Mesenchymal stem cell (in vitro differentiated cells and primary cell): ENCODE results near the gene CYP4Z1. TPM values are rescaled to one million over a fixed set of nuclear protein-coding genes. Genes with fewer than 3 reads are reported as not detected.
A peak's percentile ranks its signal among the peaks of the same experiment; 100 is the strongest.

Experiments used
- DNase-seq: peaks from one replicate; pipeline ENCODE4 v3.0.0-alpha.2; 2013
- H2AFZ ChIP-seq: one replicate; pipeline ENCODE4 v1.6.1; 2013; ENCODE audit warnings: low read depth, mild to moderate bottlenecking, control low read depth, inconsistent platforms, low read length, moderate library complexity
- H2AK5ac ChIP-seq: 2 replicates; pipeline ENCODE4 v1.6.1; 2013; ENCODE audit warnings: low read length, moderate library complexity, mild to moderate bottlenecking, inconsistent platforms; ENCODE audit not compliant: severe bottlenecking
- H2BK120ac ChIP-seq: one replicate; pipeline ENCODE4 v1.6.1; 2013; ENCODE audit warnings: low read depth, mild to moderate bottlenecking, inconsistent platforms, low read length, moderate library complexity
- H2BK12ac ChIP-seq, 2 experiments: one replicate each; pipeline ENCODE4 v1.6.1; 2013; ENCODE audit warnings: inconsistent platforms in 2 of 2, low read length in 2 of 2, mild to moderate bottlenecking in 2 of 2, moderate library complexity in 2 of 2, control low read depth in 1 of 2
- H2BK15ac ChIP-seq: one replicate; pipeline ENCODE4 v1.6.1; 2013; ENCODE audit warnings: mild to moderate bottlenecking, low read depth, inconsistent platforms; ENCODE audit not compliant: poor library complexity, severe bottlenecking
- H2BK5ac ChIP-seq: 2 replicates; pipeline ENCODE4 v1.6.1; 2013; ENCODE audit warnings: low read depth, mild to moderate bottlenecking, low read length, control low read depth, inconsistent platforms; ENCODE audit not compliant: poor library complexity, severe bottlenecking
- H3K14ac ChIP-seq, 2 experiments: one replicate each; pipeline ENCODE4 v1.6.1; 2013; ENCODE audit warnings: inconsistent platforms in 2 of 2, low read length in 2 of 2, control low read depth in 1 of 2, mild to moderate bottlenecking in 1 of 2, moderate library complexity in 1 of 2
- H3K18ac ChIP-seq, 2 experiments: one replicate each; pipeline ENCODE4 v1.6.1; 2013; ENCODE audit warnings: inconsistent platforms in 2 of 2, low read length in 2 of 2, control low read depth in 1 of 2, low read depth in 1 of 2, mild to moderate bottlenecking in 1 of 2
- H3K23ac ChIP-seq, 2 experiments: one replicate each; pipeline ENCODE4 v1.6.1; 2013; ENCODE audit warnings: inconsistent platforms in 2 of 2, low read length in 2 of 2, mild to moderate bottlenecking in 2 of 2, moderate library complexity in 2 of 2, control low read depth in 1 of 2
- H3K27ac ChIP-seq: 2 replicates; pipeline ENCODE4 v1.5.1; 2013; ENCODE audit warnings: mild to moderate bottlenecking, moderate library complexity, low read length, control low read depth, inconsistent platforms; ENCODE audit not compliant: poor library complexity, severe bottlenecking
- H3K27me3 ChIP-seq, 2 experiments: 2 replicates each; pipeline versions ENCODE4 v1.6.1 to v1.7.0; 2013; ENCODE audit warnings: low read length in 2 of 2, mild to moderate bottlenecking in 2 of 2, moderate library complexity in 2 of 2, control low read depth in 1 of 2, inconsistent platforms in 1 of 2; ENCODE audit not compliant: control insufficient read depth in 1 of 2, insufficient read depth in 1 of 2
- H3K36me3 ChIP-seq, 2 experiments: 2 replicates each; pipeline versions ENCODE4 v1.6.1 to v1.7.0; 2013; ENCODE audit warnings: low read length in 2 of 2, control low read depth in 1 of 2, inconsistent platforms in 1 of 2, low read depth in 1 of 2, mild to moderate bottlenecking in 1 of 2; ENCODE audit not compliant: insufficient read depth in 2 of 2, control insufficient read depth in 1 of 2
- H3K4ac ChIP-seq, 2 experiments: one replicate each; pipeline ENCODE4 v1.6.1; 2013; ENCODE audit warnings: inconsistent platforms in 2 of 2, low read length in 2 of 2, mild to moderate bottlenecking in 2 of 2, moderate library complexity in 2 of 2, control low read depth in 1 of 2, low read depth in 1 of 2
- H3K4me1 ChIP-seq: 2 replicates; pipeline ENCODE4 v1.6.1; 2013; ENCODE audit warnings: low read depth, low read length, control low read depth; ENCODE audit not compliant: control insufficient read depth, insufficient read depth
- H3K4me2 ChIP-seq: 2 replicates; pipeline ENCODE4 v1.6.1; 2013; ENCODE audit warnings: low read length, mild to moderate bottlenecking, inconsistent platforms; ENCODE audit not compliant: poor library complexity, severe bottlenecking
- H3K4me3 ChIP-seq, 2 experiments: 2 replicates each; pipeline versions ENCODE4 v1.5.1 to v1.7.0; 2013; ENCODE audit warnings: low read length in 2 of 2, mild to moderate bottlenecking in 2 of 2, control low read depth in 1 of 2, low read depth in 1 of 2; ENCODE audit not compliant: insufficient read depth in 1 of 2
- H3K79me1 ChIP-seq: replicated peaks from 2 replicates; pipeline ENCODE4 v1.6.1; 2013; ENCODE audit warnings: mild to moderate bottlenecking, control low read depth, low read length, inconsistent platforms; ENCODE audit not compliant: poor library complexity, severe bottlenecking
- H3K9ac ChIP-seq: 2 replicates; pipeline ENCODE4 v1.7.0; 2013; ENCODE audit warnings: mild to moderate bottlenecking, low read length, moderate library complexity
- H3K9me3 ChIP-seq: 2 replicates; pipeline ENCODE4 v1.7.0; 2013; ENCODE audit warnings: mild to moderate bottlenecking, low read length; ENCODE audit not compliant: control insufficient read depth
- H4K8ac ChIP-seq: one replicate; pipeline ENCODE4 v1.6.1; 2013; ENCODE audit warnings: inconsistent platforms, mild to moderate bottlenecking, low read length, moderate library complexity
- H4K91ac ChIP-seq: one replicate; pipeline ENCODE4 v1.6.1; 2013; ENCODE audit warnings: mild to moderate bottlenecking, low read length, inconsistent platforms
- WGBS: methylation state at CpG from one replicate; pipeline ENCODE4 v1.1.7; 2013; ENCODE audit warnings: mixed read lengths; 5-methylcytosine and 5-hydroxymethylcytosine counted together
- polyA plus RNA-seq, 2 experiments: library from polyadenylated mRNA; stranded (reverse); fragments of 200-250 nt; gene quantifications; one replicate each; pipeline ENCODE4 v1.2.3, GENCODE V29; 2013

The CYP4Z1 gene, protein sequence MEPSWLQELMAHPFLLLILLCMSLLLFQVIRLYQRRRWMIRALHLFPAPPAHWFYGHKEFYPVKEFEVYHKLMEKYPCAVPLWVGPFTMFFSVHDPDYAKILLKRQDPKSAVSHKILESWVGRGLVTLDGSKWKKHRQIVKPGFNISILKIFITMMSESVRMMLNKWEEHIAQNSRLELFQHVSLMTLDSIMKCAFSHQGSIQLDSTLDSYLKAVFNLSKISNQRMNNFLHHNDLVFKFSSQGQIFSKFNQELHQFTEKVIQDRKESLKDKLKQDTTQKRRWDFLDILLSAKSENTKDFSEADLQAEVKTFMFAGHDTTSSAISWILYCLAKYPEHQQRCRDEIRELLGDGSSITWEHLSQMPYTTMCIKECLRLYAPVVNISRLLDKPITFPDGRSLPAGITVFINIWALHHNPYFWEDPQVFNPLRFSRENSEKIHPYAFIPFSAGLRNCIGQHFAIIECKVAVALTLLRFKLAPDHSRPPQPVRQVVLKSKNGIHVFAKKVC
- polyA plus RNA-seq (2013, experiment 1 of 2) = not detected
- polyA plus RNA-seq (2013, experiment 2 of 2) = not detected

DNA sequence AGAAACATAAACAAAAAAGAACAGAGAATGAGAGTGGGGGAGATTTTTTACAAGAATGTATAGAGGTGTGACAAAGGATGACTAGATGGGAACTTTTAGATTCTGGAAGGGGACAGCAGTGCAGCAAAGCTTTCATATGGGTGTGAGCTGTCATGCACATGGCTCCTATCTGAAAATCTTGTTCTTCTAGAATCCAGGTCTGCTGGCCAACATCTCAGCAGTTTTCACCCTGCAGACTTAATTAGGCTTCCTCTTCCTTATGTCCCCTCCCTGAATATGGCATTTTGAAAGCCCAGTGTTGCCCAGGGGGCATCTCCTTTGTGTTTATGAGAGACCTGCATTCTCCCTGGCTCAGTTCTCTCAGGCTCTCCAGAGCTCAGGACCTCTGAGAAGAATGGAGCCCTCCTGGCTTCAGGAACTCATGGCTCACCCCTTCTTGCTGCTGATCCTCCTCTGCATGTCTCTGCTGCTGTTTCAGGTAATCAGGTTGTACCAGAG, at the start of gene CYP4Z1:
TSS of gene CYP4Z1 (plus strand) at position 135 of the 498 bp plus-strand sequence. CDS start at position 395, 260 bp downstream.
- Histone ChIP-seq H3K4me2 (no peak within 1 kb of the TSS), H3K27me3 (peaks cover 0 to 5% of the 10 kb centered on the region in 2 experiments), H3K14ac (no peak within 1 kb of the TSS), H2BK15ac (no peak within 1 kb of the TSS), H2BK5ac (no peak within 1 kb of the TSS), H2AK5ac (no peak within 1 kb of the TSS), H3K23ac (no peak within 1 kb of the TSS), H3K27ac (no peak within 1 kb of the TSS), H3K4ac (no peak within 1 kb of the TSS), H3K9ac (no peak within 1 kb of the TSS), H3K4me3 (no peak within 1 kb of the TSS), H2BK12ac (no peak within 1 kb of the TSS), H4K91ac (no peak within 1 kb of the TSS), H3K36me3 (no peaks in the 10 kb centered on the region), H3K9me3 (no peaks in the 10 kb centered on the region), H2AFZ (no peak within 1 kb of the TSS), H3K79me1 (no peaks in the 10 kb centered on the region), H2BK120ac (no peak within 1 kb of the TSS), H4K8ac (no peak within 1 kb of the TSS), H3K18ac (no peak within 1 kb of the TSS), H3K4me1 (no peaks in the 10 kb centered on the region)
- DNase-seq = no peak

DNA sequence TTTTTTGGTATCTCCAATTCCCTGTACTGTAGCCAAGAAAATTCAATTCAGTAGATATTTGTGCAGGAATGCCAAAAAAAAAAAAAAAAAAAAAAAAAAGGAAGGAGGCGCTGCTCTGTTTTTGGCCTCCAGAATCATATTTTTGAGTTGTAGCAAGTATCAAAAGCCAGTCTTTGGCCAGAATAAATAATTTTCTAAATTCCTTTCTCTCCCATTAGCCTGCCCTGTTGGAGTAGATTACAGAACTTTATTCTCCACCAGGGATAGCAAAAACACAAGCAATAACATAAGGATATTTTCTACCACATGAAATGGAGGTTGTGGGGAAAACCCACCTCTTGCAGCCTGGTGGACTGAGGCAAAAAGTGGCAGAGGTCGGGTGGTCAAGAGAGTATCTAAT, 46.0 kb upstream of the CYP4Z1 start:
- WGBS = 64% methylated on average over 1 of the region's 2 CpGs
- H2BK15ac ChIP-seq = no peak overlapping the region
- H3K27me3 ChIP-seq = peaks cover 8 to 27% of the 10 kb centered on the region in 2 experiments
- H3K9ac ChIP-seq = no peak overlapping the region
- H3K4me3 ChIP-seq = no peak overlapping the region
- no peaks in the 10 kb centered on the region for H3K36me3 ChIP-seq
- no peak overlapping the region for H3K18ac ChIP-seq
- H2BK12ac ChIP-seq = no peak overlapping the region
- no peak overlapping the region for H2BK120ac ChIP-seq
- no peak overlapping the region for H3K4ac ChIP-seq
- no peak for DNase-seq
- no peak overlapping the region for H4K91ac ChIP-seq
- H3K9me3 ChIP-seq = no peaks in the 10 kb centered on the region
- no peak overlapping the region for H2AFZ ChIP-seq
- no peak overlapping the region for H4K8ac ChIP-seq
- no peak overlapping the region for H2BK5ac ChIP-seq
- H3K79me1 ChIP-seq = no peaks in the 10 kb centered on the region
- no peak overlapping the region for H3K27ac ChIP-seq
- H2AK5ac ChIP-seq = no peak overlapping the region
- no peak overlapping the region for H3K4me2 ChIP-seq
- H3K23ac ChIP-seq = no peak overlapping the region
- no peak overlapping the region for H3K14ac ChIP-seq
- H3K4me1 ChIP-seq = peaks cover 6% of the 10 kb centered on the region

DNA sequence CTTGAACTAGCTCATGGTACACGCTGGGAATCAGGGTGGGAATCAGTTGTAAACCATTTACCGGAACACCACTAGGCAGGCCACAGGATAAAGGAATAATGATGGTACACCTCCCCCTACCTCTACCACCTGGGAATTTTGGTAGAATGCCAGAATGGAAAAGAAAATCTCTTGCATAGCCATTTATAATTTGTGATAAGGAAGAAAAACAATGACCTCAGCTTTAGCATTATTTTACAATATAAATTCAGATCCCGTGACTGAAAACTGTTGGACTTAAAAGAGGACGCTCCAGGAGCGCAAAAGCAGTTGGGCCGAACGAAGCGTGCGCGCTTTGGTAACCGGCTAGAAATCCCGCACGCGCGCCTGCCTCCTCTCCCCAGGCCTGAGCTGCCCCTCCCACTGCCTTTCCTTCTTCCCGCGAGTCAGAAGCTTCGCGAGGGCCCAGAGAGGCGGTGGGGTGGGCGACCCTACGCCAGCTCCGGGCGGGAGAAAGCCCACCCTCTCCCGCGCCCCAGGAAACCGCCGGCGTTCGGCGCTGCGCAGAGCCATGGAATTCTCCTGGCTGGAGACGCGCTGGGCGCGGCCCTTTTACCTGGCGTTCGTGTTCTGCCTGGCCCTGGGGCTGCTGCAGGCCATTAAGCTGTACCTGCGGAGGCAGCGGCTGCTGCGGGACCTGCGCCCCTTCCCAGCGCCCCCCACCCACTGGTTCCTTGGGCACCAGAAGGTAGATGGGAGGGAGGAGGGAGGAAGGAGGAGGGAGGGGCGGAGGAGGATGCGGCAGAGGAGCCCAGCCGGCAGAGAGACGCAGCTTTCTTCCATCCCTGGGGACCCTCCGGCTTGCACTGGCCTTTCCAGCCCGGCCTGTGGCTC, 43.5 kb upstream of the CYP4Z1 start, which contains the start of gene CYP4X1:
TSS of gene CYP4X1 (plus strand) at position 402 of the 873 bp plus-strand sequence. CDS start at position 551, 149 bp downstream.
- Histone ChIP-seq H3K23ac (no peak within 1 kb of the TSS), H4K8ac (no peak within 1 kb of the TSS)
- 3% methylated on average over 44 of the region's 49 CpGs for WGBS

More for the DNA sequence above, 43.5 kb upstream of the CYP4Z1 start, which contains the start of gene CYP4X1:
- H3K27me3 ChIP-seq = peaks cover 8 to 27% of the 10 kb centered on the region in 2 experiments
- H3K18ac ChIP-seq = no peak within 1 kb of the TSS
- H2BK15ac ChIP-seq = no peak within 1 kb of the TSS
- no peaks in the 10 kb centered on the region for H3K36me3 ChIP-seq
- H2BK5ac ChIP-seq = no peak within 1 kb of the TSS
- no peak within 1 kb of the TSS for H3K9ac ChIP-seq
- no peak within 1 kb of the TSS for H4K91ac ChIP-seq
- H3K4me3 ChIP-seq = peak within 1 kb of the TSS; percentile 32 to 72
- H2AFZ ChIP-seq = no peak within 1 kb of the TSS
- DNase-seq = no peak
- H3K4ac ChIP-seq = no peak within 1 kb of the TSS
- H3K4me1 ChIP-seq = peaks cover 6% of the 10 kb centered on the region
- no peak within 1 kb of the TSS for H2BK12ac ChIP-seq
- no peaks in the 10 kb centered on the region for H3K9me3 ChIP-seq
- no peak within 1 kb of the TSS for H2AK5ac ChIP-seq
- no peak within 1 kb of the TSS for H3K14ac ChIP-seq
- no peak within 1 kb of the TSS for H3K27ac ChIP-seq
- no peak within 1 kb of the TSS for H2BK120ac ChIP-seq
- H3K79me1 ChIP-seq = no peaks in the 10 kb centered on the region
- H3K4me2 ChIP-seq = peak within 1 kb of the TSS; percentile 51
